GM12891 (cell line): ENCODE data around the gene CLRN3.

ENCODE experiments used
- PAX5 ChIP-seq: IDR thresholded peaks from 2 replicates; pipeline ENCODE4 v1.6.1; 2011; ENCODE audit warnings: low read length, moderate library complexity, mild to moderate bottlenecking; ENCODE audit not compliant: insufficient read depth, severe bottlenecking
- POLR2A ChIP-seq: IDR thresholded peaks from 2 replicates; pipeline ENCODE4 v1.6.1; 2011; ENCODE audit warnings: low read depth, low read length, control low read depth
- POLR2AphosphoS5 ChIP-seq: IDR thresholded peaks from 2 replicates; pipeline ENCODE4 v1.6.1; 2011; ENCODE audit warnings: low read depth, low read length, control low read depth
- SPI1 ChIP-seq: IDR thresholded peaks from 2 replicates; pipeline ENCODE4 v1.6.1; 2011; ENCODE audit warnings: low read depth, low read length, control low read depth
- TAF1 ChIP-seq: IDR thresholded peaks from 2 replicates; pipeline ENCODE4 v1.6.1; 2011; ENCODE audit warnings: low read depth, low read length, control low read depth

DNA sequence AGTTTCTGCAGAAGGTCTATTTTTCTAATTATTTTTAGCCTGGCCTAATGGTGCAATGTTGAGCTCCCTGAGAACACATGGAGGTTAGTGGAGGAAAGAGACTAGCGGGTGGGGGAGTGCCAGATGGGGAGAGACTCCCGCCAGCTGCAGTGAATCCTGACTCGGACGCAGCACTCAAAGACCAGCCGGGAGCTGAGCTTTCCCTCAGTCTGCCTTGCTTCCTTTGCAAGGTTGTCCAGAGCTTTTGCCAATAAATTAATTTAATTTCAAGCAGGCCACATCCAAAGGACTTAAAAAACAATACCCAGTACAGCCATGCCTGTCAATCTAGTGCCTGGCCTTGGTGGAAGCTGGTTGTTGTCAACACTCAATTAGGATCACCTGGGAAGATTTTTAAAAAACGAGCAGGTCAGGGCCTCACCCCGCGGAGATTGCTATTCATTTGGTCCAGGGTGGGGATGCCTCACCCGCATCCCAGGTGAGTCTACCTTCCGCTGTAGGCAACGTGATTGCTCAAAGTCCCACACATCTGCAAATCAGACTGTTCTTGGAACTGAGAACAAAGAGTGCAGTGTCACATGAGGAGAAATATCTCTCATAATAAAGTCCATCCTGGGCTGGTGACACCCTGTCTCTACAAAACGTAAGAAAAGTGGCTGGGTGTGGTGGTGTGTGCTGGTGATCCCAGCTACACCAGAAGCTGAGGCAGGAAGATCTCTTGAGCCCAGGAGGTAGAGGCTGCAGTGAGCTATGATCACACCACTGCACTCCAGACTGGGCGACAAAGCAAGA, 4.0 kb downstream of the CLRN3 start:
- TF ChIP-seq POLR2A, result no peak
- no peak for TF ChIP-seq POLR2AphosphoS5
- TF ChIP-seq TAF1, result no peak
- no peak for TF ChIP-seq SPI1
- no peak for TF ChIP-seq PAX5
